GM21390 (cell line): Measurements from ENCODE around the gene PDE4D.
"Not testable (repeated sequence)": the region's sequence is repeated elsewhere in the genome, so short reads cannot be mapped to it uniquely, and the experiment has no call there.

Source experiments
- ATAC-seq: cut with Tn5 transposase; IDR thresholded peaks from one replicate; pipeline ENCODE4 v1.9.1; 2021; ENCODE audit not compliant: unreplicated experiment

Gene PDE4D

DNA sequence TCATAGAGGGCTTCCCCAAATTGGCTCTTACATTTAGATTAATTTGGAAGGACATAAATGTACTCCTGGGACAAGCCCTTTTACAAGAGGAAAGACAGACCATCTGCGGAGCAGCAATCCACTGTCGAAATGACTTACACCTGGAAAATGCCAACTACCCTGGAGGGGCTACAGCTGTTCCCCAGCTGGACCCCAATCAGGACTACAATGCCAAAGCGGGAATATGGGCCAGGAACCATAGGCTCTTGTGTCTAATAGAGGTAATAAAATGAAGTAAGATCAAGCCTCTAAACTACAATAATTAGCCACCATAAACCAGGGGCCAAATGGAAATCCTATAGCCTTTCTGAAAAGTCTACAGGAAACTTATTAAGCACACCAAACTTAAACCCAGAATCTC lies 581.3 kb downstream of the PDE4D start:
- ATAC-seq = no peak

DNA sequence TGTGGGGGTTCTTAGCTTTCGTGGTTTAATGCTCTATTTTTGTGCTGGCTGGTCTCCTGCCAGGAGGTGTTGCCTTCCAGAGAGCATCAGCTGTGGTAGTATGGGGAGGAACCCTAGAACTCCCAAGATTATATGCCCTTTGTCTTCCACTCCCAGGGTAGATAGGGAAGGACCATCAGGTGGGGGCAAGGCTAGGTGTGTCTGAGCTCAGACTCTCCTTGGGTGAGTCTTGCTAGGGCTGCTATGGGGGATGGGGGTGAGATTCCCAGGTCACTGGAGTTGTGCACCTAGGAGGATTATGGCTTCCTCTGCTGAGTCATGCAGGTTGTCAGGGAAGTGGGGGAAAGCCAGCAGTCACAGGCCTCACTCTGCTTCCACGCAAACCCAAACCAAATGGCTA lies 584.8 kb downstream of the PDE4D start:
- not testable (repeated sequence) for ATAC-seq

DNA sequence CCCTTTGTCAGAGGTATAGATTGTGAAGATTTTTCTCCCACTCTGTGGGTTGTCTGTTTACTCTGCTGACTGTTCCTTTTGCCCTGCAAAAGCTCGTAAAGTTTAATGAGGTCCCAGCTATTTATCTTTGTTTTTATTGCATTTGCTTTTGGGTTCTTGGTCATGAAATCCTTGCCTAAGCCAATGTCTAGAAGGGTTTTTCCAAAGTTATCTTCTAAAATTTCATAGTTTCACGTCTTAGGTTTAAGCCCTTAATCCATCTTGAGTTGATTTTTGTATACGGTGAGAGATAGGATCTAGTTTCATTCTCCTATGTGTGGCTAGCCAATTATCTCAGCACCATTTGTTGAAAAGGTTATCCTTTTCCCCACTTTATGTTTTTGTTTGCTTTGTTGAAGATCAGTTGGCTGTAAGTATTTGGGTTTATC lies 590.2 kb downstream of the PDE4D start:
- ATAC-seq = not testable (repeated sequence)

DNA sequence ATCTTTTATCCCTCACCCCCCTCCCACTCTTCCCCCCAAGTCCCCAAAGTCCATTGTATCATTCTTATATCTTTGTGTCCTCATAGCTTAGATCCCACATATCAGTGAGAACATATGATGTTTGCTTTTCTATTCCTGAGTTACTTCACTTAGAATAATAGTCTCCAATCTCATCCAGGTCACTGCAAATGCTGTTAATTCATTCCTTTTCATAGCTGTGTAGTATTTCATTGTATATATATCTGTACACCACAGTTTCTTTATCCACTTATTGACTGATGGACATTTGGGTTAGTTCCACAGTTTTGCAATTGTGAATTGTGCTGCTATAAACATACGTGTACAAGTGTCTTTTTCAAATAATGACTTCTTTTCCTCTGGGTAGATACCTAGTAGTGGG lies 591.0 kb downstream of the PDE4D start:
- not testable (repeated sequence) for ATAC-seq

DNA sequence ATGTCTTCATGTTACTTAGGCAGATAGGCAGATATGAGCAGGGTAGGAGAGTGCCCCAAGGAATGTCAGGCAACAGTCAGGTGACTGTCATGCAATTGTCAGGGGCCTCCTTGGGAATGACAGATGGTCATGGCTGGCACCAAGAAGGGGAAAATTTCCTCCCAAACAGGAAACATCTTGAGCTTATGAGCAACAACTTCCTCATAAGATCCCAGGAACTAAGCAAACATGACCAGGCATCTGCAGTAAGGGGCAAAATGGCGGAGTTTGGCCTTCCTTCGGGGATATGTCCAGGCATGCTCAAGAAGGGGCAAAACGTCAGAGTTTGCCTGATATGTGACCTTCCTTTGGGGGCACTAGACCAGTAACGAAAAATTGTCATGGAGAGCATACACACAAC lies 591.8 kb downstream of the PDE4D start:
- no peak for ATAC-seq

DNA sequence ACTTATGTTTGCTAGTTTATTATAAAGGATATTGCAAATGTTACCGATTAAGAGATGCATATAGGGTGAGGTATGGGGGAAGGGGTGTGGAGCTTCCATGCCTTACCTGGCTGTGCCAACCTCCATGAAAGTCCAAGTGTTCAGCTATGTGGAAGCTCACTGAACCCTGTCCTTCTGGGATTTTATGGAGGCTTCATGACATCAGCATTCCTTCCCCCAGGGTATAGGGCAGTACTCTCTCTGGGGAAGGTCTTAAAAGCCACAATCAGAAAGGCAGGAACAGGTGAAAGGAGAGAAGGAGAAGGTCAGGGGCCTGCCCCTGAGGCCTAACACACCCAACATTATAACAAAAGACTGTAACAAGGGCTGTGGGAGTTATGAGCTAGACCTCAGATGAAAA lies 592.6 kb downstream of the PDE4D start:
- no peak for ATAC-seq

DNA sequence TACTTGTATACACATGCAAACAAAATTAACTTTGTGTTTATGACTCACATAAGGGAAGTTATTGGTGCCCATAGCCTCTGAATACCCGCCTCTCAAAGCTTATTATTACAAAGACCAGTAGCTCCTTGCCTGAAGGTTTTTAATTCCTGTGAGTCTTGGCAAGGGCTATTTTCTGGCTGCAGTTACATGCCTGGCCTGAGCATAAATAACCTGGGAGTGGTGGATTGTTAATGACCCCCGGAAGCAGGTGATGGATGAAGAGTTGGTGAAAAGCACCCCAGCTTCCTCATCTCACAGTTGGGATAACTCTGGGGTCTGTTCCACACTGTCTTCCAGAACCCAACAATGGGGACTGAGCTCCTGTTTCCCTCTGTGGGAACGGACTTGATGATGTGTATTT lies 594.5 kb downstream of the PDE4D start:
- no peak for ATAC-seq

DNA sequence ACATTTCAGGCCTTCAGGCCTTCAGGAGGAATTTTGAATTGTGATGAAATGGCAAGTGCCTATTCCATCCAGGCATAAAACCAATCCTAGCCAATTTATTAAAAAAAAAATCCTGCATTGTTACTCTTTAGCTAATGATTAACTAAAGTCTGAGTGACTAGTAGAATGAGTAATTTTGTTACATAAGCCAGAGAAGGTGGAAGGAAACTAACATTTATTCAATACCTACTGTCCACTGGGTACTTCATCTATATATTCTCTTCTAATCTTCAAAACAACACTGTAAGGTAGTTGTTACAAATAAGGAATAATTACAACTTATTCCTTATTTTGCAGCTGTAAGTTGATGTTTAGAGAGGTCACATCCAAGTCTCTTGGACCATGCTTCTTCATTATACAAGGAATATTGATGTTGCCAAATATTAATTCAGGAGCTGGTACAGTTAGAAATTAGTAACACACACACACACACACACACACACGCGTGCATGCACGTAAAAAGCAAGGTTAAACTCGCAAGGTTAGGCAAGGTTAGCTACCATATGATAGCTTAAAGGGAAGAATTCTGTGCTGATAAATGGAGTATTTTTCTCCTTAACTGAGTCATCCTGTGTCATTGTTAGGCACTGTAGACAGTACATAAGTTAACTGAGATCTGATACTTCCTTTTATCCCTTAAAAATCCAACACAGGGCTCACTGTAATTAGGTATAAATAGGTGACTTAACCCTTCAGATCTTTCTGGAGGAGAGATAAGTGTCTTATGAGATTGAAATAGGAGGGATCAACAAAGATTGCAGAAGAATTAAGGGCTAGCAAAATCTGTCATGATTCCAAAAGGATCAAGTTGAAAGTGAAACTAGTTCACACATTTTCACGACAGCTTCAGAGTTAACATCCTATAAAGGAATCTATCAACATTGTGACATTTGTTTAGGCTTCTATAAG lies 596.9 kb downstream of the PDE4D start:
- ATAC-seq = no peak

DNA sequence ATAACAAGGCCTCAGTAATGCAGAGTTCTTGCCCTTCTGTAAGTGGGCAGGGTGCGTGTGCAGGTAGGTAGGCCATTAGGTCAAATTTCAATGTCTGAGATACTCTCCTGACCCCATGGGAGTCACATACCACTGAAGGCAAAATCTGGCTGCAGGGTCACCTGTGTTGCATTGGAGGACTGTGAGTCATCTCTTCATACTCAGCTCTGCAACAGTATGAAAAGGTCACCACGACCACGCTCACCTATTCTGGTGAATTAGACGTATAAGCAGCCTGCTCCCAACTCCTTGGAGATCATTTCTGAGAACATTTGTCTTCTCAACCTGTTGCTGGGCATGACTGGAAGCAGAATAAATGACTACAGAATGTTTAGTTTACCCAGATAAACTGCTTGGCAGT lies 599.8 kb downstream of the PDE4D start:
- ATAC-seq = no peak

DNA sequence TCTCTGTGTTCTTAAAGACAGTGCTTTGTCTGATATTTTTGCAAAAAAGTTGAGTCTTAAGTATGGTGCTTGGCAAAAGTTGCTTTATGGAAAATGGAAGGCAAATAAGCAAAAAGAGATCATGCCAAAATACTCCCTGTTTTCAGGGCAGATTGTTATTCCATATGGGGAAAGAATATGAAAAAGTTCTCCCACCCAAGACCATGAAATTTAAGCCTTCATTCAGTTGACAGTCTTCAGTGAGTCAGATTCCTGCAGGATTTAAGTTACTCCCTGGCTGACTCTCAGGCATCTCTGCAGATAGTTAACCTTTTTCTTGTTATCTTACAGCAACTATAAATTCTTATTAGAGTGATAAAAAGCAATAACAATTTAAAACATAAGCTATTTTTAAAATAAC lies 601.6 kb downstream of the PDE4D start:
- ATAC-seq = no peak

DNA sequence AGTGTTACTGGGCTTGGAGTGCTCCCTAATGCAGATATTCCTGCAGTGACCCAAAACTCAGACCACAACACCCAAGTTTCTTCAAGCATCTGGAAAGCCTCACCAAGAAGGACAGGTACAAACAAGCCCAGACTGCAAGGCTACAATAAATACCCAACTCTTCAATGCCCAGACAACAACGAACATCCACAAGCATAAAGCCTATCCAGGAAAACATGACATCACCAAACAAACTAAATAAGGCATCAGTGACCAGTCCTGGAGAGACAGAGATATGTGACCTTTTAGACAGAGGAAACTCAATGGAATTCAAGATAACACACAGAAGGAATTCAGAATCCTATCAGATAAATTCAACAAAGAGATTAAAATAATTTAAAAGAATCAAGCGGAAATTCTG lies 605.6 kb downstream of the PDE4D start:
- no peak for ATAC-seq

DNA sequence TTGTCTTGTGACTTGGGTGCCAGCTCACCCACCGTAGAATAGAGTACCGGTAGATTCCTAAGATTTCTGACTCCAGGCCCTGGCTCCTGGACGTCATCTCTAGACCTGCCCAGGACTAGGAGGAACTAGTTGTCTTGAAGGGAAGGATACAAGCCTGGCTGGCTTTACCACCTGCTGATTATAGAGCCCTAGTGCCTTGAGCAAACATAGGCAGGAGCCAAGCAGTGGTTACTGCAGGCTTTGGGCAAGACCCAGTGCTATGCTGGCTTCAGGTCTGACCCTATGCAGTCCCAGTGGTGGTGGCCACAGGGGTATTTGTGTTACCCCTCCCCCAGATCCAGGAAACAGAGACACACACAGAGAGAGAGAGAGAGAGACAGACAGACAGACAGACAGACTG lies 606.2 kb downstream of the PDE4D start:
- ATAC-seq = no peak

DNA sequence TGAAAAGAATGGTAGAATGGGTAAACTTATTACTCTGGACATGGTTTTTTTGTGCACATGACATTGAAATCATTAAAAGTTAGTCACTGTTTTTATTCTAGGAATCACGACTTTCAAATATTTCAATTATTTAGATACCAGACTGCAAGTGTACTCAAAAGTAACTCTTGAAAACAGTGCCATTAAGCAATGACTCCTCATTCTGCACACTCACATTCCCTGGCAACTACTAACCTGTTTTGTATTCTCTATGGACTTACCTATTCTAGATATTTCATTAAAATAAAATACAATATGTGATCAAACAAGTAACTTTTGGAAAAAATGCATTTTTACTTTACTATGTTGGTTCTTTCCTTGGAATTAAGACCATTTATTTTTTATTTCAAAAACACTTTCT lies 607.0 kb downstream of the PDE4D start:
- ATAC-seq = no peak

DNA sequence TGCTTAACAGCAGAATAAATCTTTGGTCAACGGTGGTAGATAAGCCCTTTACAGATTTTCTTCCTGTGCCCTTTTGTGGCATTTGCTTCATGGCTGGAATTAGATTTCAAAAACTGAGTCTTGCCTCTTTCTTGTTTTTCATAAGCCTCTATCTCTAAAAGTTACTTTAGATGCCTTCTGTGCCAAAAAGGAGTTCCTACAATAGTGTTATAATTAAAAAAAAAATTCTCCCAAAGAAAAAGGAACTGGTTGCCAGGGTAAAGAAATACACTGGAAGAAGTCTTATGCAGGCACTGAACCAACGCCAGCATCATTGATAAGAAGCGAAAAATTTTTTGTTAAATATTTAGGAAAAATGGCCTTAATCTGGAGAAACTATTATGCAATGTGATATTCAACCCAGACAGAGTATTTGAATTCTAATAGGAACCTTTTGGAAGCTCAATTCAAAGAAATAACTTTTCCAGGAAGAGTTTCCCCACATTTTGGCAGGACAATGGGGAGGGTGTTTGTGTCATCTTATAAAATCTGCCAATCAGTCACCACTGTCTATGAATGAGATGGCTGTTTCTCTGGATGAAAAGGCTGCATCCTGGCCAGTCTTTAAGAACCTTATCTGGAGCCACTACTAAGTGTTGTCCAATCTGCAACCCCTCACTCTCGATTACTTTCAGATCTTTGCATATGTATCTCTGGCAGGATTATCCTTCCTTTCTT lies 608.1 kb downstream of the PDE4D start:
- no peak for ATAC-seq

DNA sequence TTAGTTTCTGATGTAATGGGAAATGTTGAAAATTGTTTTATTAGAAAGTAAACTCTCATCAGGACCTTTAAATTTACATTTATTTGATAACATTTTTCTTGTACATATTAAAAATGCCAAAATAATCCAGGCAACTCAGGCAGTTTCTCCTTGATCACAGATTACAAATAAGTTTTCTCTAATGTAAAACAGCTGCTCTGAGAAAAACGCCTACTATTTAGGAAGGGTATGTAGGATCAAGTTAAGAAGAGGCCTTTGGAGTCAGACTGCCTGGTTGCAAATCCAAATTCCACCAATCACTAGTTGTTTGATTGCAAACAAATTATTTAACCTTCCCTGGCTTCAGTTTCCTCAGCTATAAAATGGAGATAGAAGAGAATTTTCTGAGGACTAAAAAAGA lies 610.8 kb downstream of the PDE4D start:
- ATAC-seq = no peak

DNA sequence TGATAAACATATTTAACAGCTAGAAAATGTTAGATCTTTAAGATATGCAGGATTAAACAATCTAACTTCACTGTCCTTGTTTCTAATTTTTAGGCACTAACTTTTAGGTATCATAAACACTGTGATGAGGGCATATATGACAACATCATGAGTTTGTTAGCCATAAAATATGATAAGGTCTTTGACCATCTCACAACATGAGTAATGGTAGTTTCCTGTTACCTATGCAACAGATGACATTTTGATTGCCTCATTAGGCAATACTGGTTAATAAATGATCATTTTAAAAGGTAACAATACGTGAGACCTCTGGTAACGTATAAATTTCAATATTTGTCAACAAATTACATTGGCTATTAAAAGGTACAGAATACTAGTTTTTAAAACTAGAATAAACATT lies 613.5 kb downstream of the PDE4D start:
- no peak for ATAC-seq

DNA sequence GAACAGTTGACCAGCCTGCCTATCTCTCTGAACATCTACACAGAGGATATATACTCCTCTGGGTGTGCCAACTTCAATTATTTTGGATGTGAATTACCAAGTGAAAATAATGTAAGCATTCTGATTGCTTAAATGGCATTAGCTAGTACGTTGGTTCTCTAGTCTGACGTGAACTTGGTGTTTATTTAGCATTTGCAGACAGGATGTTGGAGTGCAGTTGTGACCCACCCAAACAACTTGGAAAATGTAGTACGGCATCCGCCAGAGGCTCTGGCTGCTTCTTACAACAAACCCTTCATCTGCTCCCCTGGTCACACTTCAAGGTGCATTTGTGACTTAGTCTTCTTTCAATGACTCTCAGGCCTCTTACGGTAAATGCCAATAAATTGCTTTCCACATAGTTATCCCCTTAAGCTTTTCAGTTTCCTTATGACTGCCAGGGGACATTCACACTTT lies 616.6 kb downstream of the PDE4D start:
- no peak for ATAC-seq

DNA sequence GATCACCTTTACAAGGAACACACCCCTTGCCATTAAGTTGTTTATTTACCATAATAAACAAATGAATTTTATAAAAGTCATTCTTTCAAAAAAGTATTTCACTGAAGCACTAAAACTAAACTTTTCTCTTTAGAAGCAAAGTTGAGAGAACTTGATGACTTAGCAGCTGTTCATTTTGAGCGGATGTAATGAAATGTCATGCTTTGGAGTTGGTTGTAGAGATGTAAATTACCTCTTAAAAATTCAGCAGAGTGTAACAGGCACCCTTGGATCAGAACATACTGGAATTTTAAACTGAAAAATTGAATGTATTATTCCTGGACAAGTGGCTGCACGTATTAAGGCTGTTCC lies 617.2 kb downstream of the PDE4D start:
- ATAC-seq = no peak

DNA sequence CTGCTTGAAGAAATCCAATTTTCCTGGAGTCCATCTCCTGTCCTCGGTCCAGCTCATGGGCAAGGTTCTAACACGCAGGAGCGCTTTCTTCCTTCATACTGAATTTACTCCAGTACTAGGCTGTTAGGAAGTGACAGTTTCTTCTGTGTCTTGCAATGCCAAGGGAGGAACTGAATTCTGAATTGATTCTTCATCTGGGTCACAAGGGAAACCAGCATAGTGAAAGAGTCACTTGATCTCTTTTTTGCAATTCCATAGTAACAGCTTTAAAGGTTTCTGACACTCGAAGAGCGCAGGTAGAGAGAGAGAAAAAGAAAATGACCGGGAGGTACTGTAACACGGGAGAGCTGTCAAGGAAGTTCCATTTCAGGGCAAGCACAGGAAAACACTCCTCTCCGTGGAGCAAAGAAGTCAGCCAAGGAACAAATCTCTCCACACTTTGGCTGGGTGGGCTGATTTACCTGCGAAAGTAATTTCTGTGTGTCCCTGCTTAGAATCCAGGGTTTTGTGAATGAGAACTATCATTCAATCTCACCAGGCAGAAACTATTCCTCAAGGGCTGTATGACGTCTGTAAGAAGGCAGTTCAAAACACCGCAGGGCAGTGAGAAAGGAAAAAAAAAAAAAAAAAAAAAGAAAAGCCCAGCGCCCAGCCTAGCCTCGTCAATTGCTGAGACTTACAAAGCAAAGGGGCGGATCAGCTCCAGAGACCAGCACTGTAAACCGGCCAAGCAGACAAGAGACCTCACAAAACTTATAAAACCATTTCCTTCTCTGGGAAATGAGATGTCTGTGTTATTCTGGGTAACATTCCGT lies 617.8 kb downstream of the PDE4D start:
- no peak for ATAC-seq

DNA sequence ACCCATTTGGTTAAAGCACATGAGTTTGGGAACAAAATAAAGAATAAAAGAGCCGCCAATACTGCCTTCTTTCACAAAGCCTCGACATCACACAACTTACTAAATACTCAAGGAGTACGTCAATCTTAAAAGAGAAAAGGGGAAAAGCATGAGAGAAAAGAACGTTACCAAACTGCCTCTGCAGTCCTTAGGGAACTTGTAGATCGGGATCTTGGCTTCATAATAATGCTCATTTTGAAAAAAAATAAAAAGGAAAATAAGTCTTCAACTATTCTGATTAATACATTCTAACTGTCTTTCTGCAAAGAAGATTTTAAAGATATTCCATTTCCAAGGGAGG lies 618.4 kb downstream of the PDE4D start:
- no peak for ATAC-seq

DNA sequence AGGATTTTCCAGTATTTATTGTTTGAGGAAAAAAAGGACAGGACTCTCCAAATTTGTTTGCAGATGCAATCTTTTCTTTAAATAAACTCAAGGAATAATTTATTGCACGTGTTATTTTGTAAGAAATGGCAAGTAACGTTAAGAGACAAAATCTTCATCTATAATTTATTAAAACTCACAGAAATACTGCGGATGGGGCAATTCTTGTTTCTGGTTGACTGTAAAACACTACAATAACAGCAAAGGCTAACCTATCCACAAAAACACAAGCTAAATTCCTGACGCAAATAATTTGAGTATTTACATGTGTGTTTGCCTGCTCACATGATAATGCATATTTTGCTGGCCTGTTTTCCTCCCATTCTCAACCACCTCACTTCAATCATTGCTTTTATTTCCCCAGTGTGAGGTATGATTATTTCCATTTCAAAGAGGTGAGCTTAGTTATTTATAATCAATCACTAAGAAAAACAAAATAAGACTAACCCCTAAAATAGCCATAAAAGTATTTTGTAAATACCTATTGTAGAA lies 619.4 kb downstream of the PDE4D start:
- ATAC-seq = no peak
